ENCODE data around the gene DHX8.
A peak's percentile ranks its signal among the peaks of the same experiment; 100 is the strongest.

Gene DHX8

DNA sequence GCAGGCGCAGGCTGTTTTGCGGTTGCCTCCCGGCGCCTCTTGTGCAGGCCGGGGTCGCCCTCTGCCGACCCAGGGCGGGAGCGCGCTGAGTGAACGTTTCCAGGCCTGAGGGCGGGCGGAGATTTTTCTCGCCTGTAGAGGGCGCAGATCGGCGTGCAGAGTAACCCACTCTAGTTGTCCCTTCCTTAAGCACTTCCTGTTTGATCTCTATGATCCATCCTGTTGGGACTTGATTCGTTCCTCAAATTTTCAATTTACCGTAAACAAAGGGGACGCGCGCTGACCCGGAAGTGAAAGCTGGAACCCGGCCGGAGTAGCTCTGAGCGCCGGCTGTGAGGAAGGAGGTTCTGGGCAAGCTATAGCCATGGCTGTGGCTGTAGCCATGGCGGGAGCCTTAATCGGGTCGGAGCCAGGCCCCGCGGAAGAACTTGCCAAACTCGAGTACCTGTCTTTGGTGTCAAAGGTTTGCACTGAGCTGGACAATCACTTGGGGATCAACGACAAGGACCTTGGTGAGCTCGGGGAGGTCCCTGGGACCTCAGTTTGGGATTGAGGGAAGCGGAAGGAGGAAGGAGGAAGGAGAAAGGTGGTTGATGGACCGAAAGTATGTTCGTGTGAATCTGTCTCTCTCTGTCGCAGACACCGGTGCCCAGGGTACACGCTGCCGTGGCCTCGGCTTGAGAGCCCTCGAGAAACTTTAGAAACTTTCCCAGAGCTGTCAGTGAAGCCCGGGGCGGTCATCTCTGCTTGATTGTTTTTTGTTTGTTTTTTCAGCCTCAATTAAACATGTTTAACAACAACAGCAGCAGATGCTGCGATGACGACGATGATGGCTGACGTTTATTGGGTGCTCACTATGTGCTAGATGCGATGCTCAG lies at the start of gene DHX8:
Gene DHX8 (plus strand): TSS at position 302 of the 878 bp plus-strand sequence. CDS start 63 bp downstream, at position 365.
- Histone ChIP-seq H3K36me3 (ENCODE audit: insufficient read depth, low read length) (no peaks in the 10 kb centered on the region), H2AFZ (ENCODE audit: low read depth, low read length) (peak within 1 kb of the TSS; percentile 84), H3K9ac (ENCODE audit: low read depth, low read length) (peak within 1 kb of the TSS; percentile 74), H3K4me3 (ENCODE audit: low read depth in 1 of 2, low read length in 2 of 2) (peak within 1 kb of the TSS; percentile 57 to 77), H3K27me3 (ENCODE audit: insufficient read depth, low read length, poor library complexity) (no peaks in the 10 kb centered on the region), H3K9me3 (ENCODE audit: insufficient read depth, low read length, severe bottlenecking) (no peaks in the 10 kb centered on the region), H3K4me1 (ENCODE audit: insufficient read depth, low read length) (peaks cover 31% of the 10 kb centered on the region), H4K20me1 (ENCODE audit: insufficient read depth, low read length) (peaks cover 4% of the 10 kb centered on the region; the same call in 1 of the 2 replicates), H3K4me2 (ENCODE audit: insufficient read depth, low read length) (peak within 1 kb of the TSS; percentile 86), H3K27ac (ENCODE audit: low read length) (peak within 1 kb of the TSS; percentile 88), H3K79me2 (ENCODE audit: insufficient read depth, low read length) (peaks cover 50% of the 10 kb centered on the region)
- DNase-seq = peak; percentile 98
- TF ChIP-seq, protein P1, sequence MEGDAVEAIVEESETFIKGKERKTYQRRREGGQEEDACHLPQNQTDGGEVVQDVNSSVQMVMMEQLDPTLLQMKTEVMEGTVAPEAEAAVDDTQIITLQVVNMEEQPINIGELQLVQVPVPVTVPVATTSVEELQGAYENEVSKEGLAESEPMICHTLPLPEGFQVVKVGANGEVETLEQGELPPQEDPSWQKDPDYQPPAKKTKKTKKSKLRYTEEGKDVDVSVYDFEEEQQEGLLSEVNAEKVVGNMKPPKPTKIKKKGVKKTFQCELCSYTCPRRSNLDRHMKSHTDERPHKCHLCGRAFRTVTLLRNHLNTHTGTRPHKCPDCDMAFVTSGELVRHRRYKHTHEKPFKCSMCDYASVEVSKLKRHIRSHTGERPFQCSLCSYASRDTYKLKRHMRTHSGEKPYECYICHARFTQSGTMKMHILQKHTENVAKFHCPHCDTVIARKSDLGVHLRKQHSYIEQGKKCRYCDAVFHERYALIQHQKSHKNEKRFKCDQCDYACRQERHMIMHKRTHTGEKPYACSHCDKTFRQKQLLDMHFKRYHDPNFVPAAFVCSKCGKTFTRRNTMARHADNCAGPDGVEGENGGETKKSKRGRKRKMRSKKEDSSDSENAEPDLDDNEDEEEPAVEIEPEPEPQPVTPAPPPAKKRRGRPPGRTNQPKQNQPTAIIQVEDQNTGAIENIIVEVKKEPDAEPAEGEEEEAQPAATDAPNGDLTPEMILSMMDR (IDR thresholded peaks at IDR 0.05; ENCODE audit: borderline replicate concordance, extremely low read depth, low read length, poor library complexity, severe bottlenecking) = peak; percentile 100
- no peak for TF ChIP-seq EZH2 (IDR thresholded peaks at IDR 0.05; ENCODE audit: borderline replicate concordance, low read depth, low read length, severe bottlenecking)
- ATAC-seq (ENCODE audit: insufficient read depth, low read depth) = peak; percentile 97

DNA sequence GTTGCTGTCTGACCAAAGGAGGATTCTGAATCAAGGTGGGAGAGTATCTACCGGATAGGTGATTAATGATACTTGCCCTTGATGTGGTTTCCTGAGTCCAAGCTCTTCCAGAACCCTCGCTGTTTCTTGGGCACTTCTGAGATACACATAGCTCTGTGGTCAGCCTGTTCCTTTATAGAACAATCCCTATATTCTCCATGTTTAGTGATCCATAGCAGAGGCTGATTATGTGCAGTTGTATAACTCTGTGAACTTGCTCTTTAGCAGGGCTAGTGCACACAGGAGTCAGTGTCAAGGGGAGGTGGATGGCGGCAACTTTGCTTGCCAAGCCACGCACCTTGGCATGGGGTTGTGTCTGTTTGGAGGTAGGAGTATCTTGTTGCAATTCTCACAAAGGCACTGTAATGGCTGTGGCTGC lies 48.9 kb upstream of the DHX8 start:
- TF ChIP-seq, protein P1 (IDR thresholded peaks at IDR 0.05; ENCODE audit: borderline replicate concordance, extremely low read depth, low read length, poor library complexity, severe bottlenecking) = no peak
- TF ChIP-seq EZH2 (IDR thresholded peaks at IDR 0.05; ENCODE audit: borderline replicate concordance, low read depth, low read length, severe bottlenecking) = no peak
- Histone ChIP-seq H3K4me1 (ENCODE audit: insufficient read depth, low read length) (no peaks in the 10 kb centered on the region), H4K20me1 (ENCODE audit: insufficient read depth, low read length) (no peaks in the 10 kb centered on the region), H3K4me2 (ENCODE audit: insufficient read depth, low read length) (no peak overlapping the region), H3K9me3 (ENCODE audit: insufficient read depth, low read length, severe bottlenecking) (no peaks in the 10 kb centered on the region), H2AFZ (ENCODE audit: low read depth, low read length) (no peak overlapping the region), H3K36me3 (ENCODE audit: insufficient read depth, low read length) (no peaks in the 10 kb centered on the region), H3K79me2 (ENCODE audit: insufficient read depth, low read length) (no peaks in the 10 kb centered on the region), H3K27ac (ENCODE audit: low read length) (no peak overlapping the region), H3K27me3 (ENCODE audit: insufficient read depth, low read length, poor library complexity) (peaks cover 11% of the 10 kb centered on the region), H3K4me3 (ENCODE audit: low read depth in 1 of 2, low read length in 2 of 2) (no peak overlapping the region), H3K9ac (ENCODE audit: low read depth, low read length) (no peak overlapping the region)
- DNase-seq = no peak
- ATAC-seq (ENCODE audit: insufficient read depth, low read depth) = no peak

DNA sequence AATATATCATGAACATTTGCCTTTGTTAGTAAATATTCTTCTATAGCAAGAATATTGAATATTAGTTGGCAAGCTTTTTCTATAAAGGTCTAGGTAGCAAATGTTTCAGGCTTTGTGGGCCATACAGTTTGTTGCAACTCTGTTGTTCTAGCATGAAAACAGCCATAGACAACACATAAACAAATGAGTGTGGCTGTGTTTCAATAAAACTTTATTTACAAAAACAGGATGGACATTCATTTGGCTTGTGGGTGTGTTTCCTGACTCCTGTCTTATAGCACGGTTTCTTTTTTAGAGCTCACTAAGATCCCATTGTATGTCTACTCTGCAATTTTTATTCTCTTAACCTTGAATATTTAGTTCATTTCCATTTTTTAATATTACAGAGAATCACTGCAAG lies 46.0 kb upstream of the DHX8 start:
- no peak overlapping the region for H2AFZ ChIP-seq (ENCODE audit: low read depth, low read length)
- H3K27ac ChIP-seq (ENCODE audit: low read length) = no peak overlapping the region
- H3K4me2 ChIP-seq (ENCODE audit: insufficient read depth, low read length) = no peak overlapping the region
- TF ChIP-seq EZH2 (IDR thresholded peaks at IDR 0.05; ENCODE audit: borderline replicate concordance, low read depth, low read length, severe bottlenecking) = no peak
- no peaks in the 10 kb centered on the region for H3K4me1 ChIP-seq (ENCODE audit: insufficient read depth, low read length)
- no peak for DNase-seq
- no peak for ATAC-seq (ENCODE audit: insufficient read depth, low read depth)
- no peaks in the 10 kb centered on the region for H3K9me3 ChIP-seq (ENCODE audit: insufficient read depth, low read length, severe bottlenecking)
- H3K4me3 ChIP-seq (ENCODE audit: low read depth in 1 of 2, low read length in 2 of 2) = no peak overlapping the region
- H3K9ac ChIP-seq (ENCODE audit: low read depth, low read length) = no peak overlapping the region
- H3K36me3 ChIP-seq (ENCODE audit: insufficient read depth, low read length) = no peaks in the 10 kb centered on the region
- peaks cover 11% of the 10 kb centered on the region for H3K27me3 ChIP-seq (ENCODE audit: insufficient read depth, low read length, poor library complexity)
- no peaks in the 10 kb centered on the region for H4K20me1 ChIP-seq (ENCODE audit: insufficient read depth, low read length)
- no peaks in the 10 kb centered on the region for H3K79me2 ChIP-seq (ENCODE audit: insufficient read depth, low read length)

DNA sequence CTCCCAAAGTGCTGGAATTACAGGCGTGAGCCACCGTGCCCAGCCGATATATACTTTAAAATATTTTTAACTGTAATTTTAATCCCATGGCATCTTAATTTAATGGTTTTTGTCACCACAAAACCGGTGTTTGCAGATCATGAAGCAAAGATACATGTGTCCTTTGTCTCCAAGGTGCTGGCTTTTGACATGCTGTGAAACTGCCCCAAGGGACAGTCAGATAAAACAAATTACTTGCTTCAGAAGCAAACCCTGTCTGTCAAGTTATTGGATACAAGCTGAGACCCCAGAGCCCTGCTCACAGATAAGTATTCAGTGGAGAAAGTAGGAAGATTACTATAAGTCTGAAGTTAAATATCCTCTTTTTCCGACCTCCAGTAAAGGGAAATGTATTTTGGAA lies 45.1 kb upstream of the DHX8 start:
- Histone ChIP-seq H3K9ac (ENCODE audit: low read depth, low read length) (no peak overlapping the region), H3K79me2 (ENCODE audit: insufficient read depth, low read length) (no peaks in the 10 kb centered on the region), H3K27ac (ENCODE audit: low read length) (no peak overlapping the region), H3K27me3 (ENCODE audit: insufficient read depth, low read length, poor library complexity) (peaks cover 11% of the 10 kb centered on the region), H4K20me1 (ENCODE audit: insufficient read depth, low read length) (no peaks in the 10 kb centered on the region), H3K4me3 (ENCODE audit: low read depth in 1 of 2, low read length in 2 of 2) (no peak overlapping the region), H3K36me3 (ENCODE audit: insufficient read depth, low read length) (no peaks in the 10 kb centered on the region), H3K9me3 (ENCODE audit: insufficient read depth, low read length, severe bottlenecking) (no peaks in the 10 kb centered on the region), H2AFZ (ENCODE audit: low read depth, low read length) (no peak overlapping the region), H3K4me1 (ENCODE audit: insufficient read depth, low read length) (no peaks in the 10 kb centered on the region), H3K4me2 (ENCODE audit: insufficient read depth, low read length) (no peak overlapping the region)
- TF ChIP-seq, protein P1 (IDR thresholded peaks at IDR 0.05; ENCODE audit: borderline replicate concordance, extremely low read depth, low read length, poor library complexity, severe bottlenecking) = no peak
- TF ChIP-seq EZH2 (IDR thresholded peaks at IDR 0.05; ENCODE audit: borderline replicate concordance, low read depth, low read length, severe bottlenecking) = no peak
- ATAC-seq (ENCODE audit: insufficient read depth, low read depth) (no peak), DNase-seq (no peak)

All from DND-41 (cell line).